Peyer's patch (tissue), 4 donors: ENCODE measurements around the gene PIEZO2. TPM values are rescaled to one million over a fixed set of nuclear protein-coding genes. Genes with fewer than 3 reads are reported as not detected.

Experiments
- DNase-seq, 3 donors: peaks; one replicate each; pipeline ENCODE4 v3.0.0-alpha.2; 2017 to 2019
- H3K27ac ChIP-seq, 4 donors: fragments of 200-600 bp; sonication (generic); one replicate each; pipeline ENCODE4 v1.5.1; 2016 to 2019
- H3K27me3 ChIP-seq, 2 donors: fragments of 200-600 bp; sonication (generic); one replicate each; pipeline ENCODE4 v1.5.1; 2019
- H3K36me3 ChIP-seq, 3 donors: fragments of 200-600 bp; sonication (generic); one replicate each; pipeline ENCODE4 v1.5.1; 2016 to 2019
- H3K4me1 ChIP-seq, 4 donors: fragments of 200-600 bp; sonication (generic); one replicate each; pipeline ENCODE4 v1.5.1; 2016 to 2019
- H3K4me3 ChIP-seq, 4 donors: fragments of 200-600 bp; sonication (generic); 1 replicate in 3 of 4; 2 replicates in 1 of 4; pipeline ENCODE4 v1.5.1; 2016 to 2019; ENCODE audit warnings: mild to moderate bottlenecking in 1 of 4
- H3K9me3 ChIP-seq, 4 donors: fragments of 200-600 bp; sonication (generic); one replicate each; pipeline ENCODE4 v1.5.1; 2016 to 2019; ENCODE audit warnings: mild to moderate bottlenecking in 1 of 4
- POLR2A ChIP-seq, 2 donors: fragments of 450-650 bp; IDR thresholded peaks; one replicate each; pipeline ENCODE4 v1.5.1; 2017; ENCODE audit warnings: antibody characterized with exemption in 2 of 2, mild to moderate bottlenecking in 2 of 2, moderate library complexity in 2 of 2
- total RNA-seq, 4 donors: library from RNA; depleted of rRNA; stranded (reverse); fragments of >200 nt; gene quantifications; one replicate each; pipeline ENCODE4 v1.1.0, GENCODE V29; 2016
- TF ChIP-seq, protein P1 (sequence below), 6 experiments: fragments of 450-650 bp in 4 of 6; fragments of 200-600 bp in 2 of 6; sonication (generic) in 1 of 6; IDR thresholded peaks; one replicate each; pipeline ENCODE4 v1.5.1; 2017 to 2019; ENCODE audit warnings: antibody characterized with exemption in 6 of 6, mild to moderate bottlenecking in 3 of 6, moderate library complexity in 1 of 6

The PIEZO2 gene
- total RNA-seq, 4 donors from 2014 or later: 0.85 to 5.8 (median 4.5) TPM

DNA sequence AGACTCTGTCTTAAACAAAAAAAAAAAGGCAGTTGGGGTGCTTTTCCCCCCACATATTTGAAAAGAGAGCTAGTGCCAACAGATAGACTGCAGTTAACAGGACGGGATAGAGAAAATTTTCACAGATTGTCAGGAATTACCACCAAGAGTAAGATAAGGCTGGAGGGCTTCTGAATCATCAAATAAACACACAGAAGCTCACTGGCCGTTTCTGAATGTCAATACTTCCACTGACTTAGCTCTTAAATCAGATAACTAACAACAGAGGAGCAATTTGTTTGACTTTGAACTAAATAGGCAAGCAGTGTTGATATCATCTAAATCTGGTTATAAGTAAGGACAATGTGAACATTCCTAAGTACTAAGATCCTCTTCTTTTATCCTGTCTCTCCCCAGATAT is 34.7 kb downstream of the PIEZO2 start:
- Histone ChIP-seq H3K27me3 (no peaks in the 10 kb centered on the region), H3K4me3 (no peak overlapping the region), H3K4me1 (no peaks in the 10 kb centered on the region), H3K36me3 (no peaks in the 10 kb centered on the region), H3K9me3 (no peaks in the 10 kb centered on the region), H3K27ac (no peak overlapping the region)
- TF ChIP-seq, protein P1, sequence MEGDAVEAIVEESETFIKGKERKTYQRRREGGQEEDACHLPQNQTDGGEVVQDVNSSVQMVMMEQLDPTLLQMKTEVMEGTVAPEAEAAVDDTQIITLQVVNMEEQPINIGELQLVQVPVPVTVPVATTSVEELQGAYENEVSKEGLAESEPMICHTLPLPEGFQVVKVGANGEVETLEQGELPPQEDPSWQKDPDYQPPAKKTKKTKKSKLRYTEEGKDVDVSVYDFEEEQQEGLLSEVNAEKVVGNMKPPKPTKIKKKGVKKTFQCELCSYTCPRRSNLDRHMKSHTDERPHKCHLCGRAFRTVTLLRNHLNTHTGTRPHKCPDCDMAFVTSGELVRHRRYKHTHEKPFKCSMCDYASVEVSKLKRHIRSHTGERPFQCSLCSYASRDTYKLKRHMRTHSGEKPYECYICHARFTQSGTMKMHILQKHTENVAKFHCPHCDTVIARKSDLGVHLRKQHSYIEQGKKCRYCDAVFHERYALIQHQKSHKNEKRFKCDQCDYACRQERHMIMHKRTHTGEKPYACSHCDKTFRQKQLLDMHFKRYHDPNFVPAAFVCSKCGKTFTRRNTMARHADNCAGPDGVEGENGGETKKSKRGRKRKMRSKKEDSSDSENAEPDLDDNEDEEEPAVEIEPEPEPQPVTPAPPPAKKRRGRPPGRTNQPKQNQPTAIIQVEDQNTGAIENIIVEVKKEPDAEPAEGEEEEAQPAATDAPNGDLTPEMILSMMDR (IDR thresholded peaks at IDR 0.05): no peak
- TF ChIP-seq POLR2A (IDR thresholded peaks at IDR 0.05): no peak
- DNase-seq: no peak

DNA sequence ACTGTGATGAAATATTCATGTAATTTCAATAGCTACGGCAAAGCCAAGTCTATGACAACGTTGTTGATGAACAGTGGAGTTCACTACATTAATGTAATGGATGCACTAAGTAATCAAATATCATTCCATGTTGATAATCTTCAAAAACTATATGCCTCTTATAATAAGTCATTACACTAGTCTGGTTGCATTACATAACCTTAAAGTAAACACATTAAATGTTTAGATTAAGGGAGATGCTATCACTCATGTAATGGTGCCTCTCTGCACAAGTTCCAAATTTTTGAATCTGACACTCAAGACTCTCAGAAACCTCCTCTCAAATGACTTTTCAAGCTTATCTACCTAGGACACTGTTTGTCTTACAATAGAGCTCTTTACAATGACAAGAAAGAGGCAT is 35.4 kb downstream of the PIEZO2 start:
- Histone ChIP-seq H3K36me3 (no peaks in the 10 kb centered on the region), H3K27ac (no peak overlapping the region), H3K4me3 (no peak overlapping the region), H3K27me3 (no peaks in the 10 kb centered on the region), H3K9me3 (no peaks in the 10 kb centered on the region), H3K4me1 (no peaks in the 10 kb centered on the region)
- no peak for TF ChIP-seq POLR2A (IDR thresholded peaks at IDR 0.05)
- TF ChIP-seq, protein P1 (IDR thresholded peaks at IDR 0.05): no peak
- no peak for DNase-seq

DNA sequence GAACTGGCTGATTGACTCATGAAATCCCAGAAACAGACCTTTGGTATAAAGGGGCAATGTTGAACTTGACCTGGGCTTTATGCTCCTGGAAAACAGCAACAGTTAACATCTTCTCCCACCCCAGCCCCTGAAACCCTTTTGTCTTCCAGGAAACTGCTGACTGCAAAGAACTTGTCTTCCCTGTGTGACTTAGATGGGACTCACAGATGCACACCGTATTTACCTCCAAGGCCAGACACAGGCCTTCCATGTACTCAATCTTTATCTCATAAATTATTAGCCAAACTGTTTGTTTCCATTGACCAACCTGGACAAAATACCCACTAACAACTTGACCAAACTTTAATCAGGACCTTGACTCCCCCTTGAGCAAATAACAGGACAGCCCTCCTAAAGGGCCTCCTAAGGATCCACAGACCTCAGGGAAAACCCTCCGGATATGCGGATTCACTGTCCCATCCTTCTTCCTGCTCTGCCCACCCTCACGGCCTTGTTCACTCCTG is 36.3 kb downstream of the PIEZO2 start:
- Histone ChIP-seq H3K27ac (no peak overlapping the region), H3K4me3 (no peak overlapping the region), H3K4me1 (no peaks in the 10 kb centered on the region), H3K36me3 (no peaks in the 10 kb centered on the region), H3K27me3 (no peaks in the 10 kb centered on the region), H3K9me3 (no peaks in the 10 kb centered on the region)
- TF ChIP-seq, protein P1 (IDR thresholded peaks at IDR 0.05): no peak
- no peak for TF ChIP-seq POLR2A (IDR thresholded peaks at IDR 0.05)
- no peak for DNase-seq

DNA sequence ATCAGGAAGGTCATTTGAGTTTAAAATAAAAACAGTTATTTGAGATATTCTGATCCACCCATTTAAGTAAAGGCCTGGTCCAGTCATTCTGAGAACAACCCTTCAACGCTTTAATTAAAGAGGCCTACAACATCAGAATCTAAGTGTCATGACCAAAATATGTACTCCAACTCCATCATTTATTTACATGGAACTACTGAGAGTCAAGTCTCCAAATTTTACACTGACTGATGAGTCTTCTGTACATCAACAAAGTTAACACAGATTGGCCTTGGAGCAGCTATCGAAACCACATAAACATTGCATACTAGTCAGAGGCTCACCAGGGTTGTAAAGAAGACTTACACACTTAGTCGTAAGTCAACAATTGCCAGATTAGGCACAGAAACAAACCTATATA is 37.1 kb downstream of the PIEZO2 start:
- TF ChIP-seq, protein P1 (IDR thresholded peaks at IDR 0.05): no peak
- TF ChIP-seq POLR2A (IDR thresholded peaks at IDR 0.05): no peak

DNA sequence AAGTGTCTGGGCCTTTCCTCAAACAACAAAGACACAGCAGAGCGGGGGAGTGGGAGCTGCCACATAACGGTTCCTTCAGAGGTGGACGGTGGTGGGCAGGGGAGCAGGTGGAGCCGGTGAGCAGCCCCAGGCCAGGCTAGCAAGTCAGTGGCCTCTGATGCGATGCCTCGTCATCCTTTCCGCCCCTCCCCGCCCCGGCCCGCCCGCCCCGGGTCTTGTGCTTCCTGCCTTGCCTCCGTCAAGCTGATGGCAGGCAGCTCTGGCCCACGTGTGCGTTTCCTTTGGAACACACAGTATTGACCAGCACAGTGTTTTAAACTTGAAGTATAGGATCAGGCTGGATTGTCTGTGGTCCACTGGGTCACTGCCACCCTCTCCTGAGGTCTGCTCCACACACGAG is 38.9 kb downstream of the PIEZO2 start:
- H3K36me3 ChIP-seq: no peaks in the 10 kb centered on the region
- H3K27me3 ChIP-seq: no peaks in the 10 kb centered on the region
- no peaks in the 10 kb centered on the region for H3K9me3 ChIP-seq
- no peaks in the 10 kb centered on the region for H3K4me1 ChIP-seq
- H3K27ac ChIP-seq: no peak overlapping the region
- TF ChIP-seq, protein P1 (IDR thresholded peaks at IDR 0.05): no peak
- no peak for TF ChIP-seq POLR2A (IDR thresholded peaks at IDR 0.05)
- no peak overlapping the region for H3K4me3 ChIP-seq
- DNase-seq: no peak

More for the DNA sequence above, 37.1 kb downstream of the PIEZO2 start:
- DNase-seq: no peak
- no peak overlapping the region for H3K4me3 ChIP-seq
- H3K36me3 ChIP-seq: no peaks in the 10 kb centered on the region
- no peak overlapping the region for H3K27ac ChIP-seq
- H3K27me3 ChIP-seq: no peaks in the 10 kb centered on the region
- no peaks in the 10 kb centered on the region for H3K9me3 ChIP-seq
- no peaks in the 10 kb centered on the region for H3K4me1 ChIP-seq

DNA sequence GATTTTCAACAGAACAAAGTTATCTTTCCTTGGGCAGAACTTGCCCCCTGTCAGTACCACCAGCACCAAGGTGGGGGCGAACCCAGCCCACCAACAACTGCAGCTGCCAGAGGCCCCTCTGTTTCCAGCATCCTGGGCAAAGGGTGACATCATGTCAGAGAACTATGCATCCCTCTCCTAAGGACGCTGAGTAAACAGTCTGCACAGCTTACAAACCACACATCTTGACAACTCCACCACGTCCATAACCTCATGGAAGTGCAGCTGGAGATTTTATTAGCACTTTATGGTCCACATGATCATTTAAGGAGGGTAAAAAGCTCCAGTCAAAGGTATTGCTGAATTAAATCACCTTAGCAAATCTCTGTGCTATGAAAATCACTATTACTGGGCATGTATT is 40.4 kb downstream of the PIEZO2 start:
- Histone ChIP-seq H3K27ac (no peak overlapping the region), H3K4me3 (no peak overlapping the region), H3K36me3 (no peaks in the 10 kb centered on the region), H3K27me3 (no peaks in the 10 kb centered on the region), H3K4me1 (no peaks in the 10 kb centered on the region), H3K9me3 (no peaks in the 10 kb centered on the region)
- TF ChIP-seq, protein P1 (IDR thresholded peaks at IDR 0.05): no peak
- no peak for TF ChIP-seq POLR2A (IDR thresholded peaks at IDR 0.05)
- no peak for DNase-seq
